Activated naive CD8-positive, alpha-beta T cell treated with anti-CD3 and anti-CD28 coated beads for 36 hours (primary cell): ENCODE results near the gene ARHGEF9. TPM values are rescaled to one million over a fixed set of nuclear protein-coding genes. Genes with fewer than 3 reads are reported as not detected.

ENCODE experiments used
- DNase-seq: peaks from one replicate; pipeline ENCODE4 v3.0.0; 2021
- H3K27ac Mint-ChIP-seq: one replicate; pipeline ENCODE4 v1.8.0; 2022; ENCODE audit warnings: mild to moderate bottlenecking, moderate library complexity, mixed read lengths
- H3K27me3 Mint-ChIP-seq: one replicate; pipeline ENCODE4 v1.8.0; 2022; ENCODE audit warnings: mild to moderate bottlenecking, mixed read lengths
- H3K36me3 Mint-ChIP-seq: one replicate; pipeline ENCODE4 v1.8.0; 2021; ENCODE audit warnings: mild to moderate bottlenecking, mixed read lengths
- H3K4me1 Mint-ChIP-seq: one replicate; pipeline ENCODE4 v1.8.0; 2021; ENCODE audit warnings: mixed read lengths
- H3K4me3 Mint-ChIP-seq: one replicate; pipeline ENCODE4 v1.8.0; 2022; ENCODE audit warnings: mild to moderate bottlenecking, moderate library complexity, mixed read lengths
- H3K9me3 Mint-ChIP-seq: one replicate; pipeline ENCODE4 v1.8.0; 2022; ENCODE audit warnings: mixed read lengths
- total RNA-seq, 2 experiments: library from RNA; stranded (reverse); gene quantifications; one replicate each; pipeline ENCODE4 v1.2.3, GENCODE V29; 2021

The ARHGEF9 gene
- total RNA-seq, 2 experiments from 2014 or later = 13.3 to 14.7 TPM

GRCh38 chrX:63755892-63756291, 29.1 kb downstream of the ARHGEF9 start:
- Mint-ChIP-seq H3K9me3 (no peaks in the 10 kb centered on the region), H3K27ac (peak overlapping the region; percentile 7), H3K4me3 (peak overlapping the region; percentile 18), H3K4me1 (peaks cover 25% of the 10 kb centered on the region), H3K27me3 (no peaks in the 10 kb centered on the region), H3K36me3 (peaks cover 2% of the 10 kb centered on the region)
- DNase-seq = no peak

- H3K36me3 Mint-ChIP-seq = peaks cover 2% of the 10 kb centered on the region
- H3K4me3 Mint-ChIP-seq = peak overlapping the region; percentile 98
- H3K9me3 Mint-ChIP-seq = no peaks in the 10 kb centered on the region
- H3K27ac Mint-ChIP-seq = peak overlapping the region; percentile 98
- peaks cover 26% of the 10 kb centered on the region for H3K4me1 Mint-ChIP-seq
- DNase-seq = peak; percentile 86
- H3K27me3 Mint-ChIP-seq = no peaks in the 10 kb centered on the region
These were observed 30.0 kb downstream of the ARHGEF9 start for GRCh38 chrX:63754860-63755579.

GRCh38 chrX:63754136-63754859, 30.7 kb downstream of the ARHGEF9 start:
- Mint-ChIP-seq H3K27me3 (no peaks in the 10 kb centered on the region), H3K4me1 (peaks cover 30% of the 10 kb centered on the region), H3K4me3 (peak overlapping the region; percentile 98), H3K27ac (peak overlapping the region; percentile 98), H3K36me3 (peaks cover 2% of the 10 kb centered on the region), H3K9me3 (no peaks in the 10 kb centered on the region)
- DNase-seq = peak; percentile 4

- Mint-ChIP-seq H3K4me1 (peaks cover 45% of the 10 kb centered on the region), H3K27me3 (no peaks in the 10 kb centered on the region), H3K9me3 (no peaks in the 10 kb centered on the region), H3K4me3 (no peak overlapping the region), H3K27ac (no peak overlapping the region), H3K36me3 (peaks cover 2% of the 10 kb centered on the region)
- no peak for DNase-seq
These were observed 33.5 kb downstream of the ARHGEF9 start for GRCh38 chrX:63751481-63751880.

GRCh38 chrX:63750811-63751210, 34.2 kb downstream of the ARHGEF9 start:
- Mint-ChIP-seq H3K36me3 (peaks cover 5% of the 10 kb centered on the region), H3K4me1 (peaks cover 46% of the 10 kb centered on the region), H3K9me3 (no peaks in the 10 kb centered on the region), H3K27ac (no peak overlapping the region), H3K4me3 (no peak overlapping the region), H3K27me3 (no peaks in the 10 kb centered on the region)
- no peak for DNase-seq

- H3K27ac Mint-ChIP-seq = no peak overlapping the region
- no peak for DNase-seq
- H3K9me3 Mint-ChIP-seq = no peaks in the 10 kb centered on the region
- no peak overlapping the region for H3K4me3 Mint-ChIP-seq
- H3K4me1 Mint-ChIP-seq = peaks cover 33% of the 10 kb centered on the region
- peaks cover 7% of the 10 kb centered on the region for H3K36me3 Mint-ChIP-seq
- no peaks in the 10 kb centered on the region for H3K27me3 Mint-ChIP-seq
These were observed 37.7 kb downstream of the ARHGEF9 start for GRCh38 chrX:63747331-63747730.

GRCh38 chrX:63746715-63747114, 38.3 kb downstream of the ARHGEF9 start:
- Mint-ChIP-seq H3K27ac (no peak overlapping the region), H3K27me3 (no peaks in the 10 kb centered on the region), H3K4me1 (peaks cover 33% of the 10 kb centered on the region), H3K36me3 (peaks cover 7% of the 10 kb centered on the region), H3K9me3 (no peaks in the 10 kb centered on the region), H3K4me3 (no peak overlapping the region)
- DNase-seq = no peak

- Mint-ChIP-seq H3K36me3 (peaks cover 9% of the 10 kb centered on the region), H3K27ac (peak overlapping the region; percentile 88), H3K9me3 (no peaks in the 10 kb centered on the region), H3K4me3 (no peak overlapping the region), H3K27me3 (no peaks in the 10 kb centered on the region), H3K4me1 (peaks cover 31% of the 10 kb centered on the region)
- peak; percentile 5 for DNase-seq
These were observed 38.7 kb downstream of the ARHGEF9 start for GRCh38 chrX:63746278-63746677.

GRCh38 chrX:63744850-63745394, 40.1 kb downstream of the ARHGEF9 start:
- H3K4me3 Mint-ChIP-seq = no peak overlapping the region
- H3K27ac Mint-ChIP-seq = no peak overlapping the region
- H3K36me3 Mint-ChIP-seq = peaks cover 9% of the 10 kb centered on the region

GRCh38 chrX:63743596-63743995, 41.4 kb downstream of the ARHGEF9 start:
- Mint-ChIP-seq H3K4me1 (peaks cover 35% of the 10 kb centered on the region), H3K27ac (no peak overlapping the region), H3K36me3 (peaks cover 9% of the 10 kb centered on the region), H3K9me3 (no peaks in the 10 kb centered on the region), H3K4me3 (no peak overlapping the region), H3K27me3 (no peaks in the 10 kb centered on the region)
- DNase-seq = no peak

More at GRCh38 chrX:63744850-63745394, 40.1 kb downstream of the ARHGEF9 start:
- Mint-ChIP-seq H3K9me3 (no peaks in the 10 kb centered on the region), H3K4me1 (peaks cover 33% of the 10 kb centered on the region), H3K27me3 (no peaks in the 10 kb centered on the region)
- no peak for DNase-seq

- no peak for DNase-seq
- no peak overlapping the region for H3K4me3 Mint-ChIP-seq
- no peaks in the 10 kb centered on the region for H3K27me3 Mint-ChIP-seq
- peaks cover 6% of the 10 kb centered on the region for H3K36me3 Mint-ChIP-seq
- H3K27ac Mint-ChIP-seq = no peak overlapping the region
- H3K4me1 Mint-ChIP-seq = peaks cover 23% of the 10 kb centered on the region
- H3K9me3 Mint-ChIP-seq = no peaks in the 10 kb centered on the region
These were observed 44.6 kb downstream of the ARHGEF9 start for GRCh38 chrX:63740382-63740781.

GRCh38 chrX:63739885-63740284, 45.1 kb downstream of the ARHGEF9 start:
- no peak overlapping the region for H3K4me3 Mint-ChIP-seq
- no peaks in the 10 kb centered on the region for H3K9me3 Mint-ChIP-seq
- DNase-seq = no peak
- no peak overlapping the region for H3K27ac Mint-ChIP-seq
- H3K36me3 Mint-ChIP-seq = peaks cover 6% of the 10 kb centered on the region
- peaks cover 23% of the 10 kb centered on the region for H3K4me1 Mint-ChIP-seq
- H3K27me3 Mint-ChIP-seq = no peaks in the 10 kb centered on the region

GRCh38 chrX:63738696-63739095, 46.3 kb downstream of the ARHGEF9 start:
- H3K4me3 Mint-ChIP-seq = no peak overlapping the region
- DNase-seq = no peak
- H3K27ac Mint-ChIP-seq = no peak overlapping the region

GRCh38 chrX:63737131-63737921, 47.7 kb downstream of the ARHGEF9 start:
- no peaks in the 10 kb centered on the region for H3K9me3 Mint-ChIP-seq
- H3K4me1 Mint-ChIP-seq = peaks cover 20% of the 10 kb centered on the region
- no peak for DNase-seq
- H3K4me3 Mint-ChIP-seq = no peak overlapping the region
- H3K36me3 Mint-ChIP-seq = peaks cover 3% of the 10 kb centered on the region
- H3K27ac Mint-ChIP-seq = peak overlapping the region; percentile 16
- H3K27me3 Mint-ChIP-seq = no peaks in the 10 kb centered on the region

More at GRCh38 chrX:63738696-63739095, 46.3 kb downstream of the ARHGEF9 start:
- Mint-ChIP-seq H3K27me3 (no peaks in the 10 kb centered on the region), H3K36me3 (peaks cover 6% of the 10 kb centered on the region), H3K9me3 (no peaks in the 10 kb centered on the region), H3K4me1 (peaks cover 23% of the 10 kb centered on the region)

GRCh38 chrX:63735882-63736281, 49.1 kb downstream of the ARHGEF9 start:
- Mint-ChIP-seq H3K4me1 (peaks cover 20% of the 10 kb centered on the region), H3K27ac (no peak overlapping the region), H3K4me3 (no peak overlapping the region), H3K36me3 (peaks cover 6% of the 10 kb centered on the region), H3K27me3 (no peaks in the 10 kb centered on the region), H3K9me3 (no peaks in the 10 kb centered on the region)
- DNase-seq = no peak
